Amniotic epithelial cell (primary cell): ENCODE measurements around the gene KMT2B.

ENCODE experiments used
- DNase-seq: peaks from one replicate; pipeline ENCODE4 v3.0.0-alpha.2; 2010; ENCODE audit warnings: low read depth

KMT2B gene

GRCh38 chr19:35777961-35778360, 60.2 kb downstream of the KMT2B start:
- no peak for DNase-seq

- no peak for DNase-seq
Measured at GRCh38 chr19:35779033-35779432, 61.2 kb downstream of the KMT2B start.

GRCh38 chr19:35780058-35780457, 62.3 kb downstream of the KMT2B start:
- DNase-seq: no peak

GRCh38 chr19:35780717-35781116, 62.9 kb downstream of the KMT2B start:
- no peak for DNase-seq

- no peak for DNase-seq
Measured at GRCh38 chr19:35781650-35782049, 63.8 kb downstream of the KMT2B start.

- no peak for DNase-seq
Measured at GRCh38 chr19:35782589-35782988, 64.8 kb downstream of the KMT2B start.

- no peak for DNase-seq
Measured at GRCh38 chr19:35783469-35784434, 65.9 kb downstream of the KMT2B start.

- no peak for DNase-seq
Measured at GRCh38 chr19:35784503-35785338, 66.9 kb downstream of the KMT2B start.

GRCh38 chr19:35785339-35785627, 67.5 kb downstream of the KMT2B start:
- no peak for DNase-seq

GRCh38 chr19:35786299-35787160, 68.7 kb downstream of the KMT2B start:
- no peak for DNase-seq

GRCh38 chr19:35787227-35787799, 69.5 kb downstream of the KMT2B start:
- no peak for DNase-seq
